ENCODE results near the gene ZNRF1.

The ZNRF1 gene

DNA sequence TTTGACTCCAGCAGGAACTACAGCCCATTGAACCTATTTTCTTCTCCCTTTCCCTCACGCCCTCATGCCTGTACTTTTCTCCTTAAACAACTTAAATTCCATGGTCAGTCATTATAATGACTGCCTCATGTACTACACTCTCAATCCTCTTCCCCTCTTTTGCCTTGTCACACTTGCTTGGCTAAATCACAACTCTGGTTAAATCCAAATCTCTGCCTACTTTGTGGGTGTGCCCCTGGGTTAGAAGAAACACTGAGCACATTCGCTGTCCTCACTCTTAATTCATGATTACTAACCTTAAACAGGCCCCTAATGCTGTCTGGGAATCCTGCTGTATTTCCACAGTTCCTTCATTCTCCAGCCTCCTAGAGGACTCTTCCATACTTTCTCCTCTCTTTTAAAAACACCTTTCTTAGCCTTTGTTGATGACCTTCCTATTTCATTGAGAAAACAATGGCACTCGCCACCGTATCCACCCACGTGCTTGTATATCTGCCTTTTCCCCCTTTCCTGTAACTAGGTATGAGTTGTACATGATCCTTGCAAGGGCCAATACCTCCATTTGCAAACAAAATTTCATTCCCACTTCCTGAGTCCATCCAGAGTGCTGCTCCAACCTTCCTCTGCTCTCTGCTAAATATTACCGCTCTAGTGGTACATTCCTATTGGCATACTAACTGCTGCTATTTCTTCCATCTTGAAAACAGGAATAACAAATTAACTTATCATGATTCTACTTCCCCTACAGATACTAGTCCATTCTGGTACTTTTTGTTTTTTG is 28.9 kb downstream of the ZNRF1 start:
- Mint-ChIP-seq H3K4me1 (ENCODE audit: low read depth) (peaks cover 25% of the 10 kb centered on the region), H3K27ac (no peak overlapping the region), H3K9me3 (peaks cover 5% of the 10 kb centered on the region), H3K4me3 (no peak overlapping the region), H3K27me3 (no peaks in the 10 kb centered on the region), H3K36me3 (ENCODE audit: low read depth) (peaks cover 5% of the 10 kb centered on the region)
- no peak for DNase-seq

DNA sequence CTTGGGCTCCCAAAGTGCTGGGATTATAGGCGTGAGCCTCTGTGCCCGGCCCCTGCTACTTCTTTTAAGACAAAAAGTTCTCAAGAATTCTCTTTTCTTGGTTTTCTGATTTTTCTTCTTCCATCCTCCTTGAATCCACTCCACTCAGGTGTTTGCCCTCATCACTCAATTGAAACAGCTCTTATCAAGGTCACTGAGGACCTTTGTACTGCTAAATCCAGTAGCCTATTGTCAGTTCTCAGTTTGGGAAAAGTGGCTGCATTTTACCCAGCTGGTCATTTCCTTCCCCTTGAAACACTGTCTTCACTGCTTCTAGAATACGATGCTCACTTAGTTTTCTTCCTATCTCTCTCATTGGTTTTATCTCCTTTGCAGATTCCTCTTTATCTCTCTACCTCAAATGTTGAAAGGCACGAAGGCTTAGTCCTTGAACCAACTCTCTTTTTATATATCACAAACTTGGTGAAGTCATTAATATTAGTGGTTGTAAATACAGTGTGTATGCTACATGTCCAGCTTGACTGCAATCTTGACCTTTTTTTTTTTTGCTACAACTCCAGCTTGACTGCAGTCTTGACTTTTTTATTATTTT is 29.8 kb downstream of the ZNRF1 start:
- Mint-ChIP-seq H3K4me1 (ENCODE audit: low read depth) (peaks cover 16% of the 10 kb centered on the region), H3K27ac (no peak overlapping the region), H3K4me3 (no peak overlapping the region), H3K9me3 (no peaks in the 10 kb centered on the region), H3K36me3 (ENCODE audit: low read depth) (no peaks in the 10 kb centered on the region), H3K27me3 (no peaks in the 10 kb centered on the region)
- DNase-seq, result no peak

DNA sequence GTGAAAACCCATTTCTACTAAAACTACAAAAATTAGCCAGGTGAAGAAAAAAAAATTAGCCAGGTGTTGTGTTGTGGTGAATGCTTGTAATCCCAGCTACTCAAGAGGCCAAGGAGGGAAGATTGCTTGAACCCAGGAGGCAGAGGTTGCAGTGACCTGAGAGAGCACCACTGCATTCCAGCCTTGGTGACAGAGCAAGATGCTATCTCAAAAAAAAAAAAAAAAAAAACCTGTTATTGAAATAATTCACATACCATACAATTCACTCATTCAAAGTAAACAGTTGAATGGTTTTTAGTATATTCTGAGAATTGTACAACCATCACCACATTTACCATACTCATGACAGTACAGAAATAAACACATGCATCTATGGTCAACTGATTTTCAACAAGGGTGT is 31.0 kb downstream of the ZNRF1 start:
- H3K27ac Mint-ChIP-seq, result no peak overlapping the region
- DNase-seq, result no peak
- no peak overlapping the region for H3K4me3 Mint-ChIP-seq
- peaks cover 7% of the 10 kb centered on the region for H3K4me1 Mint-ChIP-seq (ENCODE audit: low read depth)
- H3K27me3 Mint-ChIP-seq, result no peaks in the 10 kb centered on the region
- H3K9me3 Mint-ChIP-seq, result no peaks in the 10 kb centered on the region
- H3K36me3 Mint-ChIP-seq (ENCODE audit: low read depth), result no peaks in the 10 kb centered on the region

DNA sequence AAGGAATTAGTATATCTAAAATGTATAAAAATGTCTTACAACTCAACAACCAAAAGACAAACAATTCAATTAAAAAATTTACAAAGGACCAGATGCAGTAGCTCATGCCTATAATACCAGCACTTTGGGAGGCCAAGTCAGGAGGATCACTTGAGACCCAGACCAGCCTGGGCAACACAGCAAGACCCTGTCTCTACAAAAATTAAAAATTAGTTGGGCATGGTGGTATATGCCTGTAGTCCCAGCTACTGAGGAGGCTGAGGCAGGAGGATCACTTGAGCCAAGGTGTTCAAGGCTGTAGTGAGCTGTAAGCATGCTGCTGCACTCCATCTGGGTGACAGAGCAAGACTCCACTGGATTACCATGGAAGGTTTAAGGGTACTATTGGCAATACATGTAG is 33.8 kb downstream of the ZNRF1 start:
- Mint-ChIP-seq H3K27ac (no peak overlapping the region), H3K9me3 (peaks cover 5% of the 10 kb centered on the region), H3K27me3 (no peaks in the 10 kb centered on the region), H3K4me1 (ENCODE audit: low read depth) (peaks cover 1% of the 10 kb centered on the region), H3K4me3 (no peak overlapping the region), H3K36me3 (ENCODE audit: low read depth) (peaks cover 10% of the 10 kb centered on the region)
- no peak for DNase-seq

DNA sequence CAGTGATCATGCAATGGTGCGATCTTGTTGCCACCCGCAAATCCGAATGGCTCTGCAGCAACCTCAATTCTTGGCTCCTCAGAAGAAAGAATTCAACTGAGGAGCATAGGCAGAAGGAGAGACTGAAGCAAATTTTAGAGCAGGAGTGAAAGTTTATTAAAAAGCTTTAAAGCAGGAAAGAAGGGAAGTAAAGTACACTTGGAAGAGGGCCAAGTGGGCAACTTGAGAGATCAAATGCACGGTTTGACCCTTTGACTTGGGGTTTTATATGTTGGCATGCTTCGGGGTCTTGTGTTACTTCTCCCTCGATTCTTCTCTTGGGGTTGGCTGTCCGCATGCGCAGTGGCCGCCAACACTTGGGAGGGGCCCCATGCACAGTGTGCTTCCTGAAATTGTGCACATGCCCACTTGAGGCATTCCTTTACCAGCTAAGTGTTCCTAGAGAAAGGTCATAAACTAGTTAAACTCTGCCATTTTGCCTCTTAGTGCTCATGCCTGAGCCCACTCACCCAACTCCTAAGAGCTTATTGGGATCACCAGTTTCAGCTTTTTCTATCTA is 36.7 kb downstream of the ZNRF1 start:
- Mint-ChIP-seq H3K36me3 (ENCODE audit: low read depth) (peaks cover 22% of the 10 kb centered on the region), H3K9me3 (peaks cover 12% of the 10 kb centered on the region), H3K27me3 (no peaks in the 10 kb centered on the region)

DNA sequence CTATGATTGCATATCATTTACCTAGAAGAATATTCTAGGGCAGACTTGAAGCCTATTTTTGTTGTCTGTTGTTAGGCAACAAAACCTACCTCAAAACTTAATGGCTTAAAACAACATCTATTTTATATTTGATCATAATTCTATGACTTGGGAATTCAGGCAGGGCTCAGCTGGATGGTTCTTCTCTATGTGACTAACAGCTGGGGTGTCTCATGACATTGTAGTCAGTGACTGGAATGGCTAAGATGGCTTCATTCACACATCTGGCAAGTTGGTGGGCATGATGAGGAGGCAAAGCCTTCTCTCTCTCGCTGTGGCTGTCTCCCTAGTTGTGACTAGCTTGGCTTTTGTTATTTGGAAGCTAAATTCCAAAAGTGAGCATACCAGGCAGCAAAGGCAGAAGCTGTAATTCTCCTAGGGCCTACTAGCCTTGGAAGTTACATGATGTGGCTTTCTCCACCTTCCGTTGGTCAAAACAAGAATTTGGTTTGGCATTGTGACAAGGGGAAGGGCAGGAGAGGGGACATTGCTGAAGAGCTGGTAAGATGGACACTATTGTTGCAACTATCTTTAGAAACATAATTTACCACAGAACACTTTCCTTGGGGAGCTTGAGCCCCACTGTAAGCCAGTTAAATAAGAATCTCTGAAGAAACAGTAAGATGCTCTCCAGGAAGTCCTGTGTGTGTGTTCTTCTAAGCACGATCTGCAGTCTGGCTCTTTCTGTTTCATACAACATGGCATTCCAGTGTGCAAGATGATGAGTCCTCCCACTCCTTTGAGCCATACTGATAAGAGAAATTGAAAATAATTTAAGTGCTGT is 39.4 kb downstream of the ZNRF1 start:
- H3K27ac Mint-ChIP-seq, result no peak overlapping the region
- H3K36me3 Mint-ChIP-seq (ENCODE audit: low read depth), result peaks cover 22% of the 10 kb centered on the region

More for the DNA sequence above, 36.7 kb downstream of the ZNRF1 start:
- Mint-ChIP-seq H3K4me3 (no peak overlapping the region), H3K27ac (no peak overlapping the region), H3K4me1 (ENCODE audit: low read depth) (peaks cover 9% of the 10 kb centered on the region)
- no peak for DNase-seq

DNA sequence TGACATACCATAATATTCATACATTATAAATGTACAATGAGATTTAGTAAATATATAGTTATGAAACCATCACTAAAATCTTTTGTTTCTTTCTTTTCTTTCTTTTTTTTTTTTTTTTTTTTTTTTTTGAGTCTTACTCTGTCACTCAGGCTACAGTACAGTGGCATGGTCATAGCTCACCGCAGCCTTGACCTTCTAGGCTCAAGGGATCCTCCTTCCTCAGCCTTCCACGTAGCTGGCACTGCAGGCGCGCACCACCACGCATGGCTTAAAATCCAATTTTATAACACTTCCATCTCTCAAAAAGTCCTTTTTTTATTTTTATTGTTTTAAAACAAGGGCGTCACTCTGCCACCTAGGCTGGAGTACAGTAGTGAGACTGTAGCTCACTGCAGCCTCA is 41.1 kb downstream of the ZNRF1 start:
- Mint-ChIP-seq H3K9me3 (peaks cover 12% of the 10 kb centered on the region), H3K27me3 (no peaks in the 10 kb centered on the region), H3K27ac (no peak overlapping the region), H3K36me3 (ENCODE audit: low read depth) (peaks cover 22% of the 10 kb centered on the region), H3K4me1 (ENCODE audit: low read depth) (peaks cover 14% of the 10 kb centered on the region), H3K4me3 (no peak overlapping the region)
- DNase-seq, result no peak

More for the DNA sequence above, 39.4 kb downstream of the ZNRF1 start:
- Mint-ChIP-seq H3K4me1 (ENCODE audit: low read depth) (peaks cover 12% of the 10 kb centered on the region), H3K9me3 (peaks cover 12% of the 10 kb centered on the region), H3K4me3 (no peak overlapping the region), H3K27me3 (no peaks in the 10 kb centered on the region)
- DNase-seq, result no peak

DNA sequence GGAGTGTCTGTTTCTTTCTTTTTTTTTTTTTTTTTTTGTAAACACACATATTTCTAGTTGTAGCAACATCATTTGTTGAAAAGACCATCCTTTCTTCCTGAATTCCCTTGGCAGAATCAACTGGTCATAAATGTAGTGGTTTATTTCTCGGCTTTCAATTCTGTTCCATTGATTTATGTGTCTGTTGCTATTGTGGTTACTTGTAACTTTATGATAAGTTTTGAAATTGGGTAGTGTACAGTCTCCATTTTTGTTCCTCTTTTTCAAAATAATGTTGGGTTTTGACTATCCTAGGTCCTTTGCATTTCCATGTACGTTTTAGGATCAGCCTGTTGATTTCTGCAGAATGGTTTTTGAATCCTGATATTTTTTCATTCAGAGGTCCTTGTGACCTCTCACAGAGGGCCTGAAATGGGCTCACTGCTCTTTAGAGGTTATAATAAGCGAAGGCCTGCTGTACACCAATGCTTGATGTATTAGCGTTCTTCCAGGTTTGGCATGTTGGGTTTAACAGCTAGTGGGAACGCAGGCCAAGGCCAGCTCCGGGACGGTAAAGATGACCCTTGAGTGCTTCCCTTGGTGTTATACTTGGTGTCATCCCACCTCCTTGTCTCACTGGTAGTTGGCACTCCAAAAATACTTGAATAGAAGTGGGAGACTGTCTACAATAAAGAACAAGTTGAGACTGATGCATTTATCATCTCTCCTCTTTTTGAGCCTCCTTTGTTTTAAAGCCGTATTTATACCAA is 43.8 kb downstream of the ZNRF1 start:
- no peak for DNase-seq
- Mint-ChIP-seq H3K4me1 (ENCODE audit: low read depth) (peaks cover 13% of the 10 kb centered on the region), H3K27ac (no peak overlapping the region), H3K36me3 (ENCODE audit: low read depth) (peaks cover 12% of the 10 kb centered on the region), H3K9me3 (peaks cover 8% of the 10 kb centered on the region), H3K27me3 (no peaks in the 10 kb centered on the region), H3K4me3 (no peak overlapping the region)

DNA sequence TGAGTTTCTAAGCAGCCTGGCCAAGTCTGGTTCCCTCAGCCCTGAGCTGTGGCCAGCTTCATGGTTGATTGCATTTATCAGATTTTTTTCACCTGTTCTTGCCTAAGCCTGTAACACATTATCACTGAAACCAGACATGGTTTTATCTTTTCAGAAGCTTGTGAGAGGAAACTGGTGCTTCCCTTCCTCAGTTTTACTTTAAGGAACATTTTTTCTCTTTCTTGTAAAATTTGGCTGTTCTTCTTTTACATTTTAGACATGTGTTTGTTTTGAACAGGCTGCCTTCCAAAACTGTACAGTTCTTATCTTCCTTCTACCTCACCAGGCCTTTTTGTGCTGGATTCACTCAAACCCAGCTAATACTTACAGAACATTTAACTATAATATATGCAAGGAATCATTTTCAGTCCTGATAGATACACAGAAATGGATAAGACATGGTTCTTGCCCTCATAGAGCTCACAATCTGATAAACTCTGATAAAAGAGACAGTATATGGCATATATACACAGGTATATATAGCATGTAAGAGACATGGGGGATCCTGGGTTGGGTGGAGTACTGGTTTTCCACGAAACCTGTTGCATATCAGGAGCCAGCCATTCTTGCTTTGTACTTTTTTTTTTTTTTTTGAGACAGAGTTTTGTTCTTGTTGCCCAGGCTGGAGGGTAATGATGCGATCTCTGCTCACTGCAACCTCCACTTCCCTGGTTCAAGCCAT is 44.5 kb downstream of the ZNRF1 start:
- Mint-ChIP-seq H3K4me1 (ENCODE audit: low read depth) (peaks cover 17% of the 10 kb centered on the region), H3K36me3 (ENCODE audit: low read depth) (peaks cover 5% of the 10 kb centered on the region), H3K27me3 (no peaks in the 10 kb centered on the region), H3K4me3 (no peak overlapping the region), H3K27ac (no peak overlapping the region), H3K9me3 (peaks cover 2% of the 10 kb centered on the region)
- DNase-seq, result no peak

DNA sequence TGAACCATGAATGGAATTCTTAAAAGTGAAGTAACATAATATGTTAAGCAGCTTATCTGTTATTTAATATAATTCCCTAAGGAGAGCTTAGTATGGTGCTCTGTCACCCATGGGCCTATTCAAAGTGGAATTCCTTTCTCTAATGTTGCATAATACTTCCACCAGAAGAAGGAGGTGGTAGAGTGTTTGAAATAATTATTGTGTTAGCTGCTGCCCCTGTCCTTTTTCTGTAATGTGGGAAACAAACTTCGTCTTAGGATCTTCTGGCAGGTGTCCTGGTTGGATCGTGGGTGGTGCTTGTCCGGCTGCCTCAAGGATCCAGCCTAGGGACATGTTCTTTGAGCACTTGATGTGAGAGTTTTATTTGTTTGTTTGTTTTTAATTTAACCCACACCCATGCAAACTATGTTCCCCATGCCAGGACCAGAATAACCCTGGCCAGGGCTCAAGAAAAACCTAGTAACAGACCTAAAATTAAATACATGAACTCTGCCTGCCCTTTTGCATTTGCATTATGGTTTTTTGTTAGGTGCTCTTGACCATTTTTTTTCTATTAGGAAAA is 46.1 kb downstream of the ZNRF1 start:
- no peak for DNase-seq
- Mint-ChIP-seq H3K36me3 (ENCODE audit: low read depth) (no peaks in the 10 kb centered on the region), H3K27me3 (no peaks in the 10 kb centered on the region), H3K4me1 (ENCODE audit: low read depth) (peaks cover 13% of the 10 kb centered on the region), H3K27ac (no peak overlapping the region), H3K4me3 (no peak overlapping the region), H3K9me3 (no peaks in the 10 kb centered on the region)

DNA sequence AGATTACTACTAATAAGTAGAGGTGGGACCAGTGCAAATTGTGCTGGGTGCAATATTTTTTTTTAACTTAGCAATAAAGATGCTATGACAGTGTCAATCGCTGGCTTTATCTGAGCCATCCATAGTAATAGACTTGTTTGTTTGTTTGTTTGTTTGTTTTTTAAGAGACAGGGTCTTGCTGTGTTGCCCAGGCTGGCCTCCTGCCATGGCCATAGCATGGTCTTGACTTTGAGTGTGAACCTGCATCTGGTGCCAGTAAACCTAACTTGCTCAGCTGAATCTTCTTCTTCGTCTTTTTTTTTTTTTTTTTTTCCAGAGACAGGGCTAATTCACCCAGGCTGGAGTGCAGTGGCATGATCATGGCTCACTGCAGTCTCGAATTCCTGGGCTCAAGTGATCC is 46.6 kb downstream of the ZNRF1 start:
- Mint-ChIP-seq H3K4me1 (ENCODE audit: low read depth) (peaks cover 13% of the 10 kb centered on the region), H3K27me3 (no peaks in the 10 kb centered on the region), H3K27ac (no peak overlapping the region), H3K4me3 (no peak overlapping the region), H3K9me3 (no peaks in the 10 kb centered on the region), H3K36me3 (ENCODE audit: low read depth) (no peaks in the 10 kb centered on the region)
- DNase-seq, result no peak

DNA sequence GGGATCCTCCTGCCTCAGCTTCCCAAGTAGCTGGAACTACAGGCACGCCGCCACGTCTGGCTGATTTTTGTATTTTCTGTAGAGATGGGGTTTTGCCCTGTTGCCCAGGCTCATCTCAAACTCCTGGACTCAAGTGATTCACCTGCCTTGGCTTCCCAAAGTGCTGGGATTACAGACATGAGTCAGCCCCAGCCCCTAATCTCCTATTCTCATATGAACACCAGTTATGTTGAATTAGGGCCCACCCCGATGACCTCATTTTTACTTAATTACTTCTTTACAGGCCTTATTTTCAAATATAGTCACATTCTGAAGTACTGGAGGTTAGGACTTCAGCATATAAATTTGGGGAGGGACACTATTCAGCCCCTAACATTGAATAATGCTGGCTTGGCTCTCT is 49.2 kb downstream of the ZNRF1 start:
- no peak overlapping the region for H3K4me3 Mint-ChIP-seq
- no peaks in the 10 kb centered on the region for H3K27me3 Mint-ChIP-seq
- H3K27ac Mint-ChIP-seq, result no peak overlapping the region
- peaks cover 17% of the 10 kb centered on the region for H3K4me1 Mint-ChIP-seq (ENCODE audit: low read depth)
- DNase-seq, result no peak
- no peaks in the 10 kb centered on the region for H3K36me3 Mint-ChIP-seq (ENCODE audit: low read depth)
- no peaks in the 10 kb centered on the region for H3K9me3 Mint-ChIP-seq

DNA sequence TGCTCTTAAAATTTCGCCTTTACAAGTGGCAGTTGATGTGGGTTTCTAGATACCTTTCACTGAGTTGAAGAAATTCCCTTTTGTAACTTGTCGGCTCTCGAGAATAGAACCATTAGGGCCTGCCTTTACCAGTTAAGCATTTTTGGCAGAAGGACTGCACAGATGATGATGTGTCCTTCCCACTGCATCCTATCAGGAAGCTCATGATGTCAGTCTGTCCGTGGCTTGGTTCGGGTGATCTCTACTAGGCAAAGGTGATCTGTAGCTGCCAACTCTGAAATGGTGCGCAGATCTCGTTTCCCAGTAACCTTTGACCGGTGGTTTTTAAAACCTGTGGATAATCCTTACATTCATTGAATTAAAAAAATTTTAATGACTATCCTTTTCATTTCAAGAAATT is 49.7 kb downstream of the ZNRF1 start:
- no peak for DNase-seq
- H3K4me3 Mint-ChIP-seq, result no peak overlapping the region
- peaks cover 13% of the 10 kb centered on the region for H3K4me1 Mint-ChIP-seq (ENCODE audit: low read depth)
- H3K36me3 Mint-ChIP-seq (ENCODE audit: low read depth), result no peaks in the 10 kb centered on the region
- H3K27me3 Mint-ChIP-seq, result no peaks in the 10 kb centered on the region
- no peaks in the 10 kb centered on the region for H3K9me3 Mint-ChIP-seq
- H3K27ac Mint-ChIP-seq, result no peak overlapping the region
